ENCODE measurements around the gene GINS1. TPM values are rescaled to one million over a fixed set of nuclear protein-coding genes. Genes with fewer than 3 reads are reported as not detected.

Gene GINS1
- total and polyA plus RNA-seq, 2 donors (not counting 1 experiment from before 2014, with no cell fraction given), result 0.61 to 2.0 TPM

DNA sequence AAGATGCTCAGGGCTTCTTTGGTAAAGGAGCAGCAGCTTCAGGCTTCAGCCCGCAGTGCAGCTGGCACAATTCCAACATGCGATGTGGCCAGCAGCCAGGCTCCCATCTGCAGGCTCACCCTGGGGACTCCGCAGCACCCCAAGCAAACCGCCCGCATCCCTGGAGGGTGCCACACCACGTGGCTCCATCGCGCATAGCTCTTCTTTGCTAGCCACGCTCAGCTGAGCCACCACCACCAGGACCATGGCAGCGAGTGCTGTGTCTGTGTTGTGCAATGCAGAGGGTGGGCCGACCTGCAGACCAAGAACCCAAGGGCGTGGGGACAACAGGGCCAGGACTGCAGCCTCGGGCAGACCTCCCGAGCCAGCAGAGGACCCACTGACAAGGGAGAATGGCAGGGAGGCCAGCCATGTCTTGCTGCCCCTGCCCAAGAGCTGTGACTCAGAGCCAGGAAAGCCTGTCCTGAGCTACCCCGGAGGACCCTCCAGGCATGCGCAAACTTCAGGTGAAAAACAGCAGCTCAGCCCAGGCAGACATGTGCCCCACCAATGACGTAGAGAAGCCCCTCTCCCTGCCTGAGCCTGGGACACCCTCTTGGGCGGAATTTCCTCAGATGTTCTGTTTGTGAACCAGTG is 87.8 kb downstream of the GINS1 start:
- TF ChIP-seq EZH2 (IDR thresholded peaks at IDR 0.05; ENCODE audit: borderline replicate concordance, insufficient read depth, low read depth, low read length, poor library complexity, severe bottlenecking), result no peak
- TF ChIP-seq, protein P1, sequence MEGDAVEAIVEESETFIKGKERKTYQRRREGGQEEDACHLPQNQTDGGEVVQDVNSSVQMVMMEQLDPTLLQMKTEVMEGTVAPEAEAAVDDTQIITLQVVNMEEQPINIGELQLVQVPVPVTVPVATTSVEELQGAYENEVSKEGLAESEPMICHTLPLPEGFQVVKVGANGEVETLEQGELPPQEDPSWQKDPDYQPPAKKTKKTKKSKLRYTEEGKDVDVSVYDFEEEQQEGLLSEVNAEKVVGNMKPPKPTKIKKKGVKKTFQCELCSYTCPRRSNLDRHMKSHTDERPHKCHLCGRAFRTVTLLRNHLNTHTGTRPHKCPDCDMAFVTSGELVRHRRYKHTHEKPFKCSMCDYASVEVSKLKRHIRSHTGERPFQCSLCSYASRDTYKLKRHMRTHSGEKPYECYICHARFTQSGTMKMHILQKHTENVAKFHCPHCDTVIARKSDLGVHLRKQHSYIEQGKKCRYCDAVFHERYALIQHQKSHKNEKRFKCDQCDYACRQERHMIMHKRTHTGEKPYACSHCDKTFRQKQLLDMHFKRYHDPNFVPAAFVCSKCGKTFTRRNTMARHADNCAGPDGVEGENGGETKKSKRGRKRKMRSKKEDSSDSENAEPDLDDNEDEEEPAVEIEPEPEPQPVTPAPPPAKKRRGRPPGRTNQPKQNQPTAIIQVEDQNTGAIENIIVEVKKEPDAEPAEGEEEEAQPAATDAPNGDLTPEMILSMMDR (IDR thresholded peaks at IDR 0.05), result no peak
- Histone ChIP-seq H3K79me2 (ENCODE audit: control insufficient read depth, insufficient read depth, low read length) (no peaks in the 10 kb centered on the region), H2AFZ (ENCODE audit: insufficient read depth, low read depth, low read length, poor library complexity, severe bottlenecking) (no peak overlapping the region), H3K9ac (ENCODE audit: low read length) (no peak overlapping the region), H3K4me1 (ENCODE audit: control insufficient read depth in 2 of 2, insufficient read depth in 2 of 2, low read length in 2 of 2) (no peaks in the 10 kb centered on the region), H3K27ac (ENCODE audit: low read length in 2 of 2) (no peak overlapping the region), H3K36me3 (replicated peaks in 1 of 2; ENCODE audit: control extremely low read depth in 1 of 2, control insufficient read depth in 1 of 2, extremely low read depth in 1 of 2, insufficient read depth in 2 of 2, low read length in 1 of 2) (no peaks in the 10 kb centered on the region), H3K27me3 (replicated peaks in 1 of 4; ENCODE audit: control extremely low read depth in 1 of 4, control insufficient read depth in 3 of 4, insufficient read depth in 4 of 4, low read length in 3 of 4) (no peaks in the 10 kb centered on the region), H4K20me1 (ENCODE audit: control insufficient read depth, insufficient read depth, low read length, poor library complexity, severe bottlenecking) (no peaks in the 10 kb centered on the region), H3K9me3 (ENCODE audit: control extremely low read depth in 1 of 3, control insufficient read depth in 2 of 3, insufficient read depth in 1 of 3, low read length in 2 of 3) (no peaks in the 10 kb centered on the region), H3K4me3 (ENCODE audit: control extremely low read depth in 1 of 5, extremely low read depth in 1 of 5, insufficient read depth in 1 of 5, low read depth in 2 of 5, low read length in 4 of 5) (no peak overlapping the region), H3K4me2 (replicated peaks; ENCODE audit: low read depth, low read length, poor library complexity, severe bottlenecking) (no peak overlapping the region)
- DNase-seq (no peak), ATAC-seq (ENCODE audit: low read depth) (no peak)
- Mint-ChIP-seq H3K27ac (no peak overlapping the region), H3K9me3 (ENCODE audit: insufficient read depth) (no peaks in the 10 kb centered on the region), H3K4me3 (no peak overlapping the region), H3K4me1 (no peaks in the 10 kb centered on the region), H3K27me3 (no peaks in the 10 kb centered on the region)
- ChIA-PET CTCF (interaction anchor here (0.6 kb wide), 1 partner anchor 55 kb away, joined by 3 read pairs; no protein-coding TSS in a partner anchor), POLR2A (no interaction called here)
- intact Hi-C loops (cut with micrococcal nuclease), result no loop called here
- WGBS (ENCODE audit: insufficient coverage), result 91% methylated on average over 17 of the region's 18 CpGs

DNA sequence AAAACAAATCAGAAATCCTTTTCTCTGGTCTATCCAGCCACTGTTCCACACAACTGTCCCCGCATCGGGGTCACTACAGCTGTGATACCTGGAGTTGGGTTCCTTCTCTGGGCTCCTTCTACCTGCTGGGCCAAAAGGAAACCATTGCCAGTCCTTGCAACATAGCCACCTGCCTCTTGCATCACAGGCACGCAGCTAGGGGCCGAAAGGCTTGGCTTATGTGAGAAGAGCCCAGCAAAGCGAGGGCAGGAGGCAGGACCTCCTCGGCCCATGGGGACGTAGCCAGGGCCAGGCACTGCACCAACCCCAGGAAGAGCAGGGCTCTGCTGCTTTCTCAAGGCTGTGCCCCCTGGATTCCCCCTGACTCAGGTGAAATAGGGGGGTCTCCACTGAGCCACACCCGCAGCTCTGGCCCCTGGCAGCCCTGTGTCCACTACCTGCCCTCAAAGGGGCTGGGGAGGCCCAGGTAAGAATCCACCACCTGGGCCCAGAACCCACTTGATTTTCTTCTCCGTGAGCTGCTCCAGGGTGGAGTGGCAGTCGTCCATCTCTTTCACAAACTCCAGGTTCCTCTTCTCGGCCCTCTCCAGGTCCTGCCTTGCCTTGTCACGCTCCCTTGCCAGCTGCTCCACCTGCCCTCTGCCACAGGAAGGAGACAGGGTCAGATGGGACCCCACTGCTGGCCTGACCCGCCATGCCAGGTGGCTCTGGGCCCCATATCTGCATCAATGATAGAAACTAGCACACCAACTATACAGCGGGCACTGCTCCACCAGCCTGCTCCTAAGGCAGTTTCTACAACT is 88.9 kb downstream of the GINS1 start:
- H3K36me3 ChIP-seq (replicated peaks in 1 of 2; ENCODE audit: control extremely low read depth in 1 of 2, control insufficient read depth in 1 of 2, extremely low read depth in 1 of 2, insufficient read depth in 2 of 2, low read length in 1 of 2), result no peaks in the 10 kb centered on the region

More for the DNA sequence above, 88.9 kb downstream of the GINS1 start:
- no peak overlapping the region for H3K4me2 ChIP-seq (replicated peaks; ENCODE audit: low read depth, low read length, poor library complexity, severe bottlenecking)
- ATAC-seq (ENCODE audit: low read depth), result no peak
- no peak overlapping the region for H3K27ac ChIP-seq (ENCODE audit: low read length in 2 of 2)
- CTCF ChIA-PET, result no interaction called here
- no peaks in the 10 kb centered on the region for H3K9me3 ChIP-seq (ENCODE audit: control extremely low read depth in 1 of 3, control insufficient read depth in 2 of 3, insufficient read depth in 1 of 3, low read length in 2 of 3)
- intact Hi-C loops (cut with micrococcal nuclease), result no loop called here
- no peak overlapping the region for H3K4me3 ChIP-seq (ENCODE audit: control extremely low read depth in 1 of 5, extremely low read depth in 1 of 5, insufficient read depth in 1 of 5, low read depth in 2 of 5, low read length in 4 of 5)
- no peaks in the 10 kb centered on the region for H3K79me2 ChIP-seq (ENCODE audit: control insufficient read depth, insufficient read depth, low read length)
- Mint-ChIP-seq H3K4me3 (no peak overlapping the region), H3K27ac (no peak overlapping the region), H3K27me3 (no peaks in the 10 kb centered on the region), H3K9me3 (ENCODE audit: insufficient read depth) (no peaks in the 10 kb centered on the region), H3K4me1 (no peaks in the 10 kb centered on the region)
- H2AFZ ChIP-seq (ENCODE audit: insufficient read depth, low read depth, low read length, poor library complexity, severe bottlenecking), result no peak overlapping the region
- TF ChIP-seq EZH2 (IDR thresholded peaks at IDR 0.05; ENCODE audit: borderline replicate concordance, insufficient read depth, low read depth, low read length, poor library complexity, severe bottlenecking), result no peak
- TF ChIP-seq, protein P1 (IDR thresholded peaks at IDR 0.05), result no peak
- no peak overlapping the region for H3K9ac ChIP-seq (ENCODE audit: low read length)
- H3K27me3 ChIP-seq (replicated peaks in 1 of 4; ENCODE audit: control extremely low read depth in 1 of 4, control insufficient read depth in 3 of 4, insufficient read depth in 4 of 4, low read length in 3 of 4), result no peaks in the 10 kb centered on the region
- POLR2A ChIA-PET, result no interaction called here
- no peaks in the 10 kb centered on the region for H3K4me1 ChIP-seq (ENCODE audit: control insufficient read depth in 2 of 2, insufficient read depth in 2 of 2, low read length in 2 of 2)
- no peaks in the 10 kb centered on the region for H4K20me1 ChIP-seq (ENCODE audit: control insufficient read depth, insufficient read depth, low read length, poor library complexity, severe bottlenecking)
- WGBS (ENCODE audit: insufficient coverage), result 84% methylated on average over 13 of the region's 14 CpGs
- no peak for DNase-seq

Data from B cell (primary cell).